Lung (tissue), 12 donors: ENCODE results near the gene JAK1. TPM values are rescaled to one million over a fixed set of nuclear protein-coding genes. Genes with fewer than 3 reads are reported as not detected.

ENCODE experiments used
- ATAC-seq: fragments of 200-7000 bp; cut with Tn5 transposase; one replicate; pipeline ENCODE4 v1.9.1; 2020; ENCODE audit warnings: moderate number of reproducible peaks; ENCODE audit not compliant: insufficient read depth, low FRiP score
- DNase-seq, 3 donors: peaks; one replicate each; pipeline ENCODE4 v3.0.0-alpha.2; 2013 to 2017
- H3K27ac ChIP-seq, 2 donors: one replicate each; pipeline ENCODE4 v1.5.1; 2013; ENCODE audit warnings: mild to moderate bottlenecking in 2 of 2, moderate library complexity in 2 of 2, control low read depth in 1 of 2, inconsistent platforms in 1 of 2, low read depth in 1 of 2, low read length in 1 of 2
- H3K27me3 ChIP-seq, 3 donors: one replicate each; pipeline ENCODE4 v1.5.1; 2013; ENCODE audit warnings: low read length in 2 of 3; ENCODE audit not compliant: control insufficient read depth in 3 of 3, insufficient read depth in 3 of 3
- H3K36me3 ChIP-seq, 4 donors: one replicate each; pipeline ENCODE4 v1.5.1; 2013; ENCODE audit warnings: low read length in 4 of 4, mild to moderate bottlenecking in 1 of 4, moderate library complexity in 1 of 4; ENCODE audit not compliant: control insufficient read depth in 4 of 4, insufficient read depth in 4 of 4
- H3K4me1 ChIP-seq, 5 donors: one replicate each; pipeline ENCODE4 v1.5.1; 2013; ENCODE audit warnings: low read length in 5 of 5, mild to moderate bottlenecking in 2 of 5, moderate library complexity in 1 of 5; ENCODE audit not compliant: control insufficient read depth in 5 of 5, insufficient read depth in 5 of 5
- H3K4me3 ChIP-seq: one replicate; pipeline ENCODE4 v1.5.1; 2013; ENCODE audit warnings: mild to moderate bottlenecking, control low read depth, moderate library complexity
- H3K9ac ChIP-seq, 2 donors: one replicate each; pipeline ENCODE4 v1.5.1; 2013; ENCODE audit warnings: low read length in 2 of 2, control low read depth in 1 of 2; ENCODE audit not compliant: insufficient read depth in 1 of 2
- H3K9me3 ChIP-seq, 4 donors: one replicate each; pipeline ENCODE4 v1.5.1; 2013; ENCODE audit warnings: low read length in 3 of 4, mild to moderate bottlenecking in 1 of 4, moderate library complexity in 1 of 4; ENCODE audit not compliant: control insufficient read depth in 4 of 4, insufficient read depth in 3 of 4
- WGBS, 2 donors: extraction: QIAGEN DNeasy Blood & Tissue Kit; methylation state at CpG; one replicate each; pipeline ENCODE4 v1.1.7; 2013; 5-methylcytosine and 5-hydroxymethylcytosine counted together
- polyA plus RNA-seq, 2 donors: library from polyadenylated mRNA; stranded (reverse); fragments of 200-250 nt; gene quantifications; one replicate each; pipeline ENCODE4 v1.2.1, GENCODE V29; 2013
- total RNA-seq, 2 donors: library from RNA; depleted of rRNA in 1 of 2; stranded (reverse); fragments of >200 nt in 1 of 2; gene quantifications; one replicate each; pipeline ENCODE4 v1.2.1, GENCODE V29; 2014 to 2021
- TF ChIP-seq, protein P1 (sequence below): IDR thresholded peaks from 2 replicates; pipeline ENCODE4 v1.5.1; 2012; ENCODE audit warnings: mild to moderate bottlenecking; ENCODE audit errors: control extremely low read depth, extremely low read depth
- donor health status: control.
- donor health status: control.
- donor health status: Bipolar disorder and iron deficiency.
- donor health status: healthy.
- donor health status: DM: yes; HTN: yes; CAD: no.

The JAK1 gene
- total and polyA plus RNA-seq, 4 donors: 26.7 to 162 (median 116) TPM

DNA sequence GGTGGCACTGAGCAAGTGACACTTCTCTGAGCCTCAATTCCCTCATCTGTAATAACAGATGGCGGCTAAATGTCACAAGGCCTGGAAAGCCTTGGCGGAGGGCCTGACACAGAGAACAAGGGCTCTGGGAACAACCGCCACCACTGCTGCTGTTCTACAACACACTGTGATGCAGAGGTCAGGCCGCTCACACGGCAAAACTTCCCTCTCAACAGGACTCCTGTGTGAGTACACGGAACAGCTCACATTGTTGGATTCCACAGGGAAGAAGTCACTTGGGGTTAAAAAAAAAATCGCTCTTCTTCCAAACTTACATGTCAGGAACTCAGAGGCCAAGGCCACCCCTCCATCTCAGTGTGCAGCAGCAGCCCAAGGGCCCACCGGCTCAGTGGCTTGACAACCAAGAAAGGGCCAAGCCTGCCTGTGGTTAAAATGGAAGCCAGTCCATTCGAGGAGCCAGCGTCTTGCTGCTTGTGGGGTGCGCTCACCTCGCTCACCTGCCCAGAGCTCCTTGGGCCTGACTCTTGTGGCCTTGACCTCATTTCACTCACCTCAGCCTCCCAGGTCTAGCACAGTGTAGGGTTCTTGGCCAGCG lies 120.4 kb downstream of the JAK1 start:
- TF ChIP-seq, protein P1, sequence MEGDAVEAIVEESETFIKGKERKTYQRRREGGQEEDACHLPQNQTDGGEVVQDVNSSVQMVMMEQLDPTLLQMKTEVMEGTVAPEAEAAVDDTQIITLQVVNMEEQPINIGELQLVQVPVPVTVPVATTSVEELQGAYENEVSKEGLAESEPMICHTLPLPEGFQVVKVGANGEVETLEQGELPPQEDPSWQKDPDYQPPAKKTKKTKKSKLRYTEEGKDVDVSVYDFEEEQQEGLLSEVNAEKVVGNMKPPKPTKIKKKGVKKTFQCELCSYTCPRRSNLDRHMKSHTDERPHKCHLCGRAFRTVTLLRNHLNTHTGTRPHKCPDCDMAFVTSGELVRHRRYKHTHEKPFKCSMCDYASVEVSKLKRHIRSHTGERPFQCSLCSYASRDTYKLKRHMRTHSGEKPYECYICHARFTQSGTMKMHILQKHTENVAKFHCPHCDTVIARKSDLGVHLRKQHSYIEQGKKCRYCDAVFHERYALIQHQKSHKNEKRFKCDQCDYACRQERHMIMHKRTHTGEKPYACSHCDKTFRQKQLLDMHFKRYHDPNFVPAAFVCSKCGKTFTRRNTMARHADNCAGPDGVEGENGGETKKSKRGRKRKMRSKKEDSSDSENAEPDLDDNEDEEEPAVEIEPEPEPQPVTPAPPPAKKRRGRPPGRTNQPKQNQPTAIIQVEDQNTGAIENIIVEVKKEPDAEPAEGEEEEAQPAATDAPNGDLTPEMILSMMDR: no peak
- 92 to 97% methylated on average over 13 of the region's 13 CpGs for WGBS, 2 donors
- Histone ChIP-seq H3K27ac (no peak overlapping the region), H3K4me3 (no peak overlapping the region), H3K4me1 (no peaks in the 10 kb centered on the region), H3K9ac (no peak overlapping the region), H3K27me3 (no peaks in the 10 kb centered on the region), H3K36me3 (peaks cover 30 to 72% (median 34%) of the 10 kb centered on the region in 4 donors), H3K9me3 (no peaks in the 10 kb centered on the region)
- ATAC-seq: no peak
- DNase-seq: no peak

DNA sequence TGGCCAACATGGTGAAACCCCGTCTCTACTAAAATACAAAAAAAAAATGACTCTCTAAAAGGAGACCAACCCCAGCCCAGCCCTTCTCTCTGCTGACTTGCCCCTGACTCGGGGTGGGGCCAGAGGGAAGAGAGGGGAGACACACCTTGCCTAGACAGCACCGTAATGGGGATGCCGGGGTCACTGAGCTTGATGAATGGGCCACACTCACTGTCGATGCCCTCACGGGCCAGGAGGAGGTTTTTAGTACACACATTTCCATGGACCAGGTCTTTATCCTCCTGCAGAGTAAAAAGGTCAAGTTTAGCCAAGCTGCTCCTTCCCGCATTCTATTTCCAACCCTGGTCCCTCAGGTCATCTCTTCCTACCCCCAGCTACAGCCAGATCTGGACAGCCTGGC lies 121.7 kb downstream of the JAK1 start:
- ATAC-seq: no peak
- H3K27ac ChIP-seq: no peak overlapping the region
- H3K36me3 ChIP-seq: peaks cover 29 to 71% (median 39%) of the 10 kb centered on the region in 4 donors
- H3K4me3 ChIP-seq: no peak overlapping the region
- H3K27me3 ChIP-seq: no peaks in the 10 kb centered on the region
- DNase-seq: no peak
- TF ChIP-seq, protein P1: no peak
- no peaks in the 10 kb centered on the region for H3K9me3 ChIP-seq
- no peak overlapping the region for H3K9ac ChIP-seq
- H3K4me1 ChIP-seq: no peaks in the 10 kb centered on the region
- WGBS, 2 donors: 94 to 95% methylated on average over 7 of the region's 7 CpGs

DNA sequence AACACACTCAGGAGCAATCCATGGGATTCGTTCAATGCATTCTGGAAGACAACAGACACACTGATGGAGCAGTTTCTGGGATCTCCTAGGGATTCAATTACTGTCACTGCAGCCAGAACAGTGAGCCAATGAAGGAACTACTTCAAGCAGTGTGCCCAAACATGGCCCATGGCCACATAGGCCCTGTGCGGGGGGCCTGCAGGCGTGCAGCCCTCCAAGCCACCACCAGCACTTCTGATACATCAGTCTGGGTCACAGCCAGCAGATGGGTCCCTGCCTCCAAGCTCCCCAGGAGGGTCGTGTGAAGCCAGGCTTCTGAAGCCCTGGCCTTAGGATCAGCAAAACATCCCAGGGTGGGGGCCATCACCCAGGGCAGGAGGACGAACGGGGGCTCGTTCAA lies 122.2 kb downstream of the JAK1 start:
- H3K27ac ChIP-seq: no peak overlapping the region
- TF ChIP-seq, protein P1: no peak
- ATAC-seq (no peak), DNase-seq (no peak)
- no peak overlapping the region for H3K9ac ChIP-seq
- no peaks in the 10 kb centered on the region for H3K27me3 ChIP-seq
- WGBS, 2 donors: 90 to 95% methylated on average over 7 of the region's 7 CpGs
- peaks cover 29 to 72% (median 43%) of the 10 kb centered on the region in 4 donors for H3K36me3 ChIP-seq
- no peak overlapping the region for H3K4me3 ChIP-seq
- no peaks in the 10 kb centered on the region for H3K4me1 ChIP-seq
- peaks cover 0 to 2% (median 0%) of the 10 kb centered on the region in 4 donors for H3K9me3 ChIP-seq

DNA sequence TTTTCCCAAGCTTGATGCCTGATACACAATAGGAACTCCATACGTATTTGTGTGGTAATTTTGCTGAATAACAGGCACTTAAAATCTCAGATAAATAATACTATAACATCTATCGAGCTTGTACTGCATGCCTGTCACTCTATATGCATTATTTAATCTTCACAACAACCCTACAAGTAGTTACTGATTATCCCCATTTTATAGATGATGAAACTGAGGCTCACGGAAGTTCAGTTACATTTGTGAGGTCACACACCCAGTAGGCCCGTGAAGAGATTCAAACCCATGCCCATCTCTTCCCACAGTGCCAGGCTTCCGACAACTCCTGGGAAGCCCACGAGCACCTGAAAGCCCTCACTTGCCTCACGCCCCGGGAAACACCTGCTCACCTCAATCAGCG lies 122.7 kb downstream of the JAK1 start:
- ATAC-seq: no peak
- H3K36me3 ChIP-seq: peaks cover 30 to 69% (median 43%) of the 10 kb centered on the region in 4 donors

More for the DNA sequence above, 122.7 kb downstream of the JAK1 start:
- H3K9ac ChIP-seq: no peak overlapping the region
- no peak for DNase-seq
- WGBS, 2 donors: 86 to 94% methylated on average over 9 of the region's 9 CpGs
- no peaks in the 10 kb centered on the region for H3K27me3 ChIP-seq
- H3K4me3 ChIP-seq: no peak overlapping the region
- no peak overlapping the region for H3K27ac ChIP-seq
- TF ChIP-seq, protein P1: no peak
- peaks cover 0 to 2% (median 0%) of the 10 kb centered on the region in 4 donors for H3K9me3 ChIP-seq
- no peaks in the 10 kb centered on the region for H3K4me1 ChIP-seq
